Superior temporal gyrus (tissue), 1 donor: ENCODE results near the gene FBXO22.
"Not testable (repeated sequence)": the region's sequence is repeated elsewhere in the genome, so short reads cannot be mapped to it uniquely, and the experiment has no call there.

Experiments used
- DNase-seq: peaks from one replicate; pipeline ENCODE4 v3.0.0-alpha.2; 2016; ENCODE audit errors: extremely low spot score

The FBXO22 gene

DNA sequence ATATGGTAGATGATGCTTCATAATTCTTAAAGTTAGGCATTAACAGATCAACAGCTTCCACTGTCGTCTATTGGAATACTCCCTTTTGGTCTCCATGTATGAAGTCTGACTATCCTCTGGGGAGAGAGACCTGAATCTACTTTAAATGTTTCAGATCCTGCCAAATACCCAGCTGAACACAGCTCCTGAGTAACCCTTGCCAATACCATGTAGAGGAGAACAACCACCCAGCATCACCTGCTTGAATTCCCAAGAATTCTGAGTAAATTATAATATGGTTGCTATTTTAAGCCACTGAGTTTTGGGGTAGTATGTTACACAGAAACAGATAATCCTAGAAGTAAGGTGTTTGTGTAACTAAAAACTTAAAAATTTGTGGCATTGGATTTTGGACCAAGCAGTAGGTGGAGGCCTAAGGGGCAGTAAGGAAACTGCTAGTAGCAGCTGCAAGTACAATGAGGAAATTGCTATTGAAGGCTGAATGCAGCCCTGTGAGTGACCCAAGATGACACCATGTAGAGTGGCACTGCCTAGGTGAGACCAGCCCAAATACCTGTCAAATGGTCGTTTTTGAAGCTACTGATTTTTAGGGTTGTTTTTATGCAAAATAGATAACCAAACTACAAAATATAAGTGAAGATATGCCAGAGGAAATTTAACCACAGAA, 77.6 kb downstream of the FBXO22 start:
- DNase-seq = no peak

GRCh38 chr15:75982468-75982867, 78.8 kb downstream of the FBXO22 start:
- no peak for DNase-seq

- not testable (repeated sequence) for DNase-seq
Measured at GRCh38 chr15:75984706-75985105, 81.0 kb downstream of the FBXO22 start.

DNA sequence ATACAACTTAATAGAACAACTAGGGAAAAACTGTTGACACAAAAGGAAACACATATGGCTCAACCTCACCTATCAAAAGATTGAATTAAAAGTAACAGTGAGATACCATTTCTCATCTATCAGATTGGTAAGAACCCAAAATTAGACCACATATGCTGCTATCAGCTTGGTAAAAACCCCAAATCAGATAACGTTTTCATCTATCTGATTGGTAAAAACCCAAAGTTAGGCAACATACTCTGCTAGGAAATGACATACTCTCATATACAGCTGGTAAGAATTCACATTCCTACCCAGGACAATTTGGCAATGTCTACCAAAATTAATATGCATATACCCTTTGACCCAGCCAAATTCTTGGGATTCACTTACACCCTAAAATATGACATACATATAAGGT, 82.3 kb downstream of the FBXO22 start:
- DNase-seq = no peak

- DNase-seq = no peak
Measured at GRCh38 chr15:75989045-75989444, 85.4 kb downstream of the FBXO22 start.

- DNase-seq = no peak
Measured at GRCh38 chr15:75989875-75990274, 86.2 kb downstream of the FBXO22 start.
